Suprapubic skin (tissue), 4 donors: ENCODE data around the gene TBC1D22A.

Experiments used
- CTCF ChIP-seq, 2 donors: fragments of 200-600 bp in 1 of 2; fragments of 450-650 bp in 1 of 2; sonication (generic) in 1 of 2; IDR thresholded peaks; one replicate each; pipeline ENCODE4 v1.5.1; 2016 to 2019; ENCODE audit warnings: antibody characterized with exemption in 2 of 2, mild to moderate bottlenecking in 1 of 2, moderate library complexity in 1 of 2
- EP300 ChIP-seq: sonication (generic); formaldehyde crosslinking; IDR thresholded peaks from one replicate; pipeline ENCODE4 v1.6.1; 2017; ENCODE audit warnings: antibody characterized with exemption
- POLR2A ChIP-seq, 2 donors: fragments of 450-650 bp; IDR thresholded peaks; one replicate each; pipeline ENCODE4 v1.6.1; 2017; ENCODE audit warnings: antibody characterized with exemption in 2 of 2, mild to moderate bottlenecking in 2 of 2, moderate library complexity in 2 of 2
- POLR2AphosphoS5 ChIP-seq, 3 donors: sonication (generic); formaldehyde crosslinking; IDR thresholded peaks; one replicate each; pipeline ENCODE4 v1.6.1; 2017; ENCODE audit warnings: antibody characterized with exemption in 3 of 3

GRCh38 chr22:46897246-46897623 lies 134.8 kb downstream of the TBC1D22A start:
- TF ChIP-seq CTCF (IDR thresholded peaks at IDR 0.05) (no peak), EP300 (no peak), POLR2A (IDR thresholded peaks at IDR 0.05) (no peak), POLR2AphosphoS5 (IDR thresholded peaks at IDR 0.05) (no peak)
